Adrenal gland (tissue), 5 donors: Measurements from ENCODE around the gene TMA7.

Experiments
- CTCF ChIP-seq, 6 experiments: fragments of 450-650 bp in 4 of 6; fragments of 200-600 bp in 2 of 6; sonication (generic) in 1 of 6; IDR thresholded peaks; 1 replicate in 5 of 6; 2 replicates in 1 of 6; pipeline versions ENCODE4 v1.5.1 to v1.8.0; 2016 to 2021; ENCODE audit warnings: antibody characterized with exemption in 6 of 6, mild to moderate bottlenecking in 2 of 6, moderate library complexity in 1 of 6
- POLR2A ChIP-seq, 2 donors: fragments of 450-650 bp; IDR thresholded peaks; one replicate each; pipeline ENCODE4 v1.6.1; 2017; ENCODE audit warnings: antibody characterized with exemption in 2 of 2, mild to moderate bottlenecking in 2 of 2, moderate library complexity in 1 of 2
- donor health status: DM: no; HTN: no; CAD: no.

- TF ChIP-seq CTCF (IDR thresholded peaks at IDR 0.05): no peak
- no peak for TF ChIP-seq POLR2A (IDR thresholded peaks at IDR 0.05)
Observed at GRCh38 chr3:48430708-48431101, 9.4 kb upstream of the TMA7 start.
